NCI-H2196 treated with DMSO at 0.1 percent for 48 hours (cell line): ENCODE data around the gene HOXB2.
"Not testable (repeated sequence)": the region's sequence is repeated elsewhere in the genome, so short reads cannot be mapped to it uniquely, and the experiment has no call there.

ENCODE experiments used
- DNase-seq: peaks from one replicate; lab custom pipeline; 2025; ENCODE audit not compliant: unreplicated experiment; lab: John Stamatoyannopoulos, UW

Gene HOXB2

GRCh38 chr17:48515925-48516900 lies 28.7 kb downstream of the HOXB2 start:
- DNase-seq, result no peak

- no peak for DNase-seq
These were observed 30.4 kb downstream of the HOXB2 start for GRCh38 chr17:48514477-48514876.

- no peak for DNase-seq
These were observed 31.0 kb downstream of the HOXB2 start for GRCh38 chr17:48513666-48514455.

GRCh38 chr17:48513097-48513496 lies 31.8 kb downstream of the HOXB2 start:
- DNase-seq, result no peak

GRCh38 chr17:48510761-48511604 lies 33.9 kb downstream of the HOXB2 start:
- DNase-seq, result no peak

- DNase-seq, result no peak
These were observed 34.5 kb downstream of the HOXB2 start for GRCh38 chr17:48510381-48510760.

- DNase-seq, result not testable (repeated sequence)
These were observed 35.2 kb downstream of the HOXB2 start for GRCh38 chr17:48509708-48510107.

- DNase-seq, result no peak
These were observed 38.7 kb downstream of the HOXB2 start for GRCh38 chr17:48506246-48506645.

- DNase-seq, result peak; percentile 94
These were observed 39.1 kb downstream of the HOXB2 start for GRCh38 chr17:48505788-48506187.

GRCh38 chr17:48504953-48505352 lies 40.0 kb downstream of the HOXB2 start:
- no peak for DNase-seq

GRCh38 chr17:48503747-48504146 lies 41.2 kb downstream of the HOXB2 start:
- DNase-seq, result no peak

GRCh38 chr17:48502901-48503300 lies 42.0 kb downstream of the HOXB2 start:
- no peak for DNase-seq

- DNase-seq, result no peak
These were observed 42.6 kb downstream of the HOXB2 start for GRCh38 chr17:48502312-48502711.

GRCh38 chr17:48500435-48501426 lies 44.2 kb downstream of the HOXB2 start:
- no peak for DNase-seq

GRCh38 chr17:48499735-48500434 lies 45.0 kb downstream of the HOXB2 start:
- DNase-seq, result no peak

- no peak for DNase-seq
These were observed 45.7 kb downstream of the HOXB2 start for GRCh38 chr17:48499248-48499647.

- DNase-seq, result no peak
These were observed 46.6 kb downstream of the HOXB2 start for GRCh38 chr17:48498164-48498850.

- DNase-seq, result no peak
These were observed 47.8 kb downstream of the HOXB2 start for GRCh38 chr17:48497103-48497502.

- DNase-seq, result no peak
These were observed 50.6 kb downstream of the HOXB2 start for GRCh38 chr17:48494335-48494734.
